A549 treated with Hydrocortisone at 1 μM for 4 hours (cell line): Measurements from ENCODE around the gene DAO. TPM values are rescaled to one million over a fixed set of nuclear protein-coding genes. Genes with fewer than 3 reads are reported as not detected.

Experiments
- total RNA-seq: library from RNA; stranded (reverse); fragments of 200-300 nt; extraction: Qiagen RNA extraction; gene quantifications from 5 replicates; pipeline ENCODE4 v1.2.3, GENCODE V29; 2022

Gene DAO
- total RNA-seq, result not detected in 5 replicates

GRCh38 chr12:108879615-108880254 lies at the start of gene DAO:
TSS of gene DAO (plus strand) at chr12:108880092. CDS start at chr12:108885007, 4,915 bp downstream.

Other genes with a start within 250 kb of the DAO start
- 0.64 to 1.2 TPM (median 0.91 TPM) in 5 replicates for gene SELPLG, start 246.2 kb upstream of the DAO start, total RNA-seq
- gene CORO1C, start 148.6 kb upstream of the DAO start, total RNA-seq, result 154 to 192 TPM (median 186 TPM) in 5 replicates
- 14.5 to 23.0 TPM (median 21.0 TPM) in 5 replicates for gene SSH1, start 22.5 kb upstream of the DAO start, total RNA-seq
- gene SVOP, start 141.0 kb downstream of the DAO start, total RNA-seq, result not detected in 5 replicates
- 7.0 to 9.4 TPM (median 7.3 TPM) in 5 replicates for gene USP30, start 172.5 kb downstream of the DAO start, total RNA-seq
- gene ALKBH2, start 213.4 kb downstream of the DAO start, total RNA-seq, result 45.2 to 52.4 TPM (median 51.2 TPM) in 5 replicates
- 86.9 to 98.2 TPM (median 89.4 TPM) in 5 replicates for gene UNG, start 217.5 kb downstream of the DAO start, total RNA-seq
- gene ACACB, start 236.5 kb downstream of the DAO start, total RNA-seq, result 8.7 to 17.7 TPM (median 12.4 TPM) in 5 replicates